GM04503 (cell line): Measurements from ENCODE around the gene ZDHHC5.
A peak's percentile ranks its signal among the peaks of the same experiment; 100 is the strongest.
"Not testable (repeated sequence)": the region's sequence is repeated elsewhere in the genome, so short reads cannot be mapped to it uniquely, and the experiment has no call there.

Source experiments
- DNase-seq: peaks from one replicate; pipeline ENCODE4 v3.0.0-alpha.2; 2012; ENCODE audit warnings: low read depth

Gene ZDHHC5

DNA sequence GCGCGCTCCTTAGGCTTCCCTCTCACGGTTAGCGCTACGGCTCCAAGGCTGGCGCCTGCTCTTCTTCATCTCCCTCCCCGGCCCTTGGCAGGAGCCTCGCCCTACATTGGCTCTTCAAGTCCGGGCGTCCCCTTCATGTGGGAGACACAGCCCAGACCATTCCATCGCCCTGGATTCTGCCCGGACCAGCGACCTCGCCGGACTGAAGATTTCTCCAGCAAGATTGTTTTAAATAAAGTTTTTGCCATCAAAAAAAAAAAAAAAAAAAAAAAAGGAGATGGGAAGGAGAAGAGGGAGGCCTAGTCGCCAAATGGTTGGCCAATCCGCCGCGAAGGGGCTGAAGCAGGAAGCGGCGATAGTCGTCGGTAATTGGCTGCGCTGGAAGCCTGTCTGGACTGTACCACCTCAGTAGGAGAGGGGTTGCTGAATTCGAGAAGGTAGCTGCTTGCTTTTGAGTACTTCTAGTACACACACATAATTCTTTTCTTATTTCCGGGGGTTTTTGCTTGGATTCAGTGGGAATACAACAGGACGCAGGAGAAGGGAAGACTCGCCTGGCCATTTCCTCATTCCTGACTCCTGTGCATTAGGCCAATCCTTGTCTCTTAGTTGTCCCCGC is 688 bp upstream of the ZDHHC5 start:
- peak; percentile 94 for DNase-seq

DNA sequence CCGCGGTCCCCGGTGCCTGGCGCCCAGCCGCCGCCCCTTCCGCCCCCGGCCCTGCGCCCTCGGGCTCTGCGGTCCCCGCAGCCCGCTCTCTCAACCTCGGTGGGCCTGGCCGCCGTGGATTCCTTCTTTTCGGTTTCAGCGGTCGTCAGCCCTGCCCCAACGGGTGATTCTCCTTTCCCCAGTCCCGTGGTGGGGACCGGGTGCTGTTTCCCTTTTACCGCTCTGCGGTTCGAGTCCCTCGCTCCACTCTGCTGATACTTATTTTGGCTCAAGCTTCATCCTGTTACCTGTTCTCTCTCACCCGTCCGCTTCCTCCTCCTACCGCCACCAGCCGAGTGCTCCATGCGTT is 494 bp downstream of the ZDHHC5 start:
- DNase-seq: no peak

DNA sequence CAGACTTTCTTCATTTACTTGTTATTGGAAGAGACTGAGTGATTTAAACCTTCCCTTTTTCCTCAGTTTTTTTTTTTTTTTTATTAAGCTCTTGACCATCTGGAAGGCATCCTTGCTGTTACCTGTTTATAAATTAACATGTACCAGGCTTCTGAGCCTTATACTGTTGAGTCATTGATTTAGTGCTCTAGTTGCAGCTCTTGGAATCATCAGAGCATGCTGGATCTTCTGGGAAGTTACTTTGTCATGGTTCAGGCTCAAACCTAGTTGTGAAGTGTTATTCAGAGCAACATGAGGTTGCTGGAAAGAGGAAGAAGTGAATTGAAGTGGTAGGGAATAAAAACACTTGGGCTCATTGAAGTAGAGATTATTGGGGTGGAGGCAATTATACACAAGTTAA is 6.3 kb downstream of the ZDHHC5 start:
- DNase-seq: no peak

DNA sequence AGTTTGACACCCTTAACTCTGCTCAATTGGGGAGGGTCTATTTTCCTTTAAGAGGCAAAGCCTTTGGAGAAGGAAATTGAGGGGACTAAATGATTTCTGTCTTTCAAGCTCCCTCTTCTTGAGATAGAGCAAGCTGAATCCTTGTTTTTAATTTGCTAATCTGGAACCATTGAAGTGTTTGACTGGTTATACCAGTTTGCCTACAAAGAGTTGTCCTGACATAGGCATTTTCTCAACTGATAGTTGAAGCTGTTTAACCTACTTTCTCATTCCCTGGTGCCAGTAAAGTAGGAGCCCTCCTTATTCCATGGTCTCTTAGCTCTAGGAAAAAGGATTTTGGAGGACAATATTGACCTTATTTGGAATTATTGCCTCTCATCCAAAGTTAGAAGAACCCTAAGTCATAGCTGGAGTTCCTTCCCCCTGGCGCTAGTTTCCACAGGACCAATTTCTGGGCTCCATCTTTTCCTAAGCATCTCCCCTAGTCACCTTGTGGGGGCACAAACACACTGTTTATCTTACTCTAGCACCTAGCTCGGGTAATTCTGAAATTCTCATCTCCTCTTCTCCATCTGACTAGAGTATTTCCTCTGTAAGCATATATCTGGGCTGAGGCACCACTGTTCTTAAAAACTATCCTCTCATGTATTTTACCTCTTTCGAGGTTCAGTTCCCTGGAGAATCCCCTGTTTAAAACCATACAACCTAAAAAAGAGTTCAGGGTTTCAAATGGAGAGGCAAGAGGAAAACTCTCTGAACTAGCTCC is 7.4 kb downstream of the ZDHHC5 start:
- DNase-seq: no peak

DNA sequence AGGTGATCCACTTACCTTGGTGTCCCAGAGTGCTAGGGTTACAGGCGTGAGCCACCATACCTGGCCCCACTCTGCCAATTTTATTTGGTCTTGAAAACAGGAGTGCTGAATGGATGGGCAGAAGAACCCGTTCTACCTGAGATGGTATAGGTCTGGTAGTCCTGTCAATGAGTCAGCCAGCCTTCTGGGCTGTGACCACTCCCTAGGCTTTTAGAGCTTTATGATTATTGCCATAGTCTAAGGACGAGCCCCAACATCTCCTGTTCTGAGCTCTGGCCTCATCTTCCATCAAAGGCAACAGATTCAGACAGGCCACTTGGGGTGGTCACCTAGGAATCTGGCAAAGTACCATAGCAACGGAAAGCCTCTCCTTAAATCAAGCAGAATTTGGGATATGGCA is 11.5 kb downstream of the ZDHHC5 start:
- DNase-seq: no peak

DNA sequence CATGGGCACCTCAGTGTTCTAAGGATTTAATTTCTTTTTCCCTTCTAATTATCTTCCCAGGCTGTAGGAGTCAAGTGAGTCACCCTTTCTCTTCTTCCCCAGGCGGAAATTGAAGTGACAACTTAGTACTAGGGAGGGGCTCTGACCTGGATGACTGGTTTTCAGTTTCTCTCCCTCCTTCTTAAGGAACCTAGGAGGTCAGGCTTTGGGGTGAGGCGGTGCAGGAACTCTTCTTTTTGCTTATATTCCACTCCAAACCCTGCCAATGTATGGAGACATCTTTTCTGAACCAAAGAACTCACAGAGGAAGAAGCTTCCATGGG is 12.6 kb downstream of the ZDHHC5 start:
- no peak for DNase-seq

DNA sequence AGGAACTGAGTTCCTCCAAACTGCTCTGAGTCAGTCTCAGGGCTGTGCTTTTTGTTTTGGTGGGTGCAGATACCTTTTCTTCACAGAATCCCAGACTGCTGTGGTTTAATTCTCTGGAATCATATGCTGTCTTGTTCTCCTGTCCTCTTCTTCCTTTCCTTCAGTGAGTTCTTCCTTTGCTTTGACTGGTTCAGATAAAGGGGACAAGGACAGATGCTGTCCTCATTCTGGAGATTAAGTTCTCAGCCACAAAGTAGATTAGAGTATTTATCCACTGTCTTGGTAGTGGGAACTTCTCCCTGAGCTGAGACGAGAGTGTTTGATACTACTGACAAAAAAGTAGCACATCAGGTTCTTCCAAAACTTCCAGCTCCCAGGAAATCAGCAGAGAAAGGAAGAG is 13.3 kb downstream of the ZDHHC5 start:
- no peak for DNase-seq

DNA sequence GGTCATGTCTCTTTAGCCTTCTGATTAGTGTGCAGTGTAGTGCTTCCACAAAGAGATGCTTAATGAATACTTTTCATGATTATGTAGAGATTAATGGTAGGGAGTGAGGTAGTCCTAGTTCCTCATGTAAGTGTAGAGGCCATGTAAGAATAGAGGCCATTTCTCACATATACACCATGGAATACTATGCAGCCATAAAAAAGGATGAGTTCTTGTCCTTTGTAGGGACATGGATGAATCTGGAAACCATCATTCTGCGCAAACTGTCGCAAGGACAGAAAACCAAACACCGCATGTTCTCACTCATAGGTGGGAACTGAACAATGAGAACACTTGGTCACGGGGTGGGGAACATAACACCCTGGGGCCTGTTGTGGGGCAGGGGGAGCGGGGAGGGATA is 22.6 kb downstream of the ZDHHC5 start:
- not testable (repeated sequence) for DNase-seq

DNA sequence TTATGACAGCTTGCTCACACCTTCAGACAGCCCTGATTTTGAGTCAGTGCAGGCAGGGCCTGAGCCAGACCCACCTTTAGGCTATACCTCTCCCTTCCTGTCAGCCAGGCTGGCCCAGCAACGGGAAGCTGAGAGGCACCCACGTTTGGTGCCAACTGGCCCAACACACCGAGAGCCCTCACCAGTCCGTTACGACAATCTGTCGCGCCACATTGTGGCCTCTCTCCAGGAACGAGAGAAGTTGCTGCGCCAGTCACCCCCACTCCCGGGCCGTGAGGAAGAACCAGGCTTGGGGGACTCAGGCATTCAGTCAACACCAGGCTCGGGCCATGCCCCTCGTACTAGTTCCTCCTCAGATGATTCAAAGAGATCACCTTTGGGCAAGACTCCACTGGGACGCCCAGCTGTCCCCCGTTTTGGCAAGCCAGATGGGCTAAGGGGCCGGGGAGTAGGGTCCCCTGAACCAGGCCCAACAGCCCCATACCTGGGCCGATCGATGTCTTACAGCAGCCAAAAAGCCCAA is 31.0 kb downstream of the ZDHHC5 start:
- DNase-seq: no peak

DNA sequence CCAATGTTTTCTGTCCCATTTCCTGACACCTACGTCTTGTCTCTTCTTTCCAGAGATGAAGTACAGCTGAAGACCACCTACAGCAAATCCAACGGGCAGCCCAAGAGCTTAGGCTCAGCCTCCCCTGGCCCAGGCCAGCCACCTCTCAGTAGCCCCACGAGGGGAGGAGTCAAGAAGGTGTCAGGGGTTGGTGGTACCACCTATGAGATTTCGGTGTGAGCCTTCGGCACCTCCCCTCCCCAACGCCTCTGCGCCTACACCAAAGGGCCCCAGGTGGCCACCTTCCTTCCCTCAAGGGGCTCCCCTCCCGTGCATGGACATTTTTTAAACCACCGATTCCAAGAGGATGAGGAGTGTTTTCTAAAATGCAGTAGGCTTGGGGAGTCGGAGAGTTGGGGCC is 31.9 kb downstream of the ZDHHC5 start:
- no peak for DNase-seq

DNA sequence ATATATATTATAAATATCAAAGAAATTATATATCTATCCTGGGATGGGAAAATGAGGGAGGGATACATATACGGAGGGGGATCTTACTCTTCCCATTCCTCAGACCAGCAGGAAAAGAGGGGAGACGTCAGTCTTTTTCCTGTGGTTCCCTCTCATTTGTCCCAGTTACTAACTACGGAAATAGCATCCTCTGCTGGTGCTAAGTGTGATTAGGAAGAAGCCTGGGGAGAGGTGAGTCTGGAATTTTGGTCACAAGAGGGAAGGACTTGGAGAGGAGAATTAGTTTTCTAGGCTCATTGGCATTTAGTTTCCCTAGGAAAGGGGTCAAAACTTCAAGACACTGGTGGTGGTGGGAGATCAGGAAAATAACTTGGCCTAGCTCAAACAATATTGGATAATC is 32.5 kb downstream of the ZDHHC5 start:
- DNase-seq: no peak

DNA sequence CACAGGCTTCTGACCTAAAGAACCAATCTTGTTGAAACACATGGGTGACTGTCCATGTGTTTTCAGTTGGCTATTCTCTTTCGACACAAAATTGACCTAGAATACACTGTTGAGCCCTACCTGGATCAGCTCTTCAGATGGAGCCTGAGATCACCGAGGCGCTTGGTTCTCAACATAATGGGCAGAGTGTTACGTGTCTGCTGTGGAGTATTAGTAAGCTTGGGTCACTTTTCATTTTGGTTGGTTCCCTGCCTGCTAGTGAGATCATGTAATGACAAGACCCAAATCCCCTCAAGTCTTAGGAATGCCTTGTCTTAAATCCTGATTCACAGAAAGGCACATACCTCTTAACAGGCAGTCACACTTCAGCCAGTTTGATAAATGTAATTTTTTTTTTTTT is 35.4 kb downstream of the ZDHHC5 start:
- no peak for DNase-seq

DNA sequence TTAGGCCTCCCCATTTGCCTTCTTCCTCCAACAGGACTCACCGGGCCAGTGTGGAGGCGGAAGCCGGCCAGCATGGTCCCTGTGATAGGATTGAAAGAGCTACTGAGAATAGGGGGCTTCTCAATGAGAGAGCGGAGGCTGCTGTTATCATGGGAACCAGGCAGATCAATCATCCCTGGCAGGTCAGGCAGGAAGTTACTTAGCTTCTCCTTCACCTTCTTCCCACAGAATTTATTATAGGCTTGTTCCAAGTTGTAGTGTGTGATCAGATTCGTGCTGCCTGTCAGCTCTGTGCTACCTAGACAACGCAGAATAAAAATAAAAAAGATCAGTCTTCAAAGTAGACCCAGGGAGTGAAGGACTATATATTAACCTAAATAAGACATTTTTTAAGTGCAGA is 37.0 kb downstream of the ZDHHC5 start:
- DNase-seq: no peak

DNA sequence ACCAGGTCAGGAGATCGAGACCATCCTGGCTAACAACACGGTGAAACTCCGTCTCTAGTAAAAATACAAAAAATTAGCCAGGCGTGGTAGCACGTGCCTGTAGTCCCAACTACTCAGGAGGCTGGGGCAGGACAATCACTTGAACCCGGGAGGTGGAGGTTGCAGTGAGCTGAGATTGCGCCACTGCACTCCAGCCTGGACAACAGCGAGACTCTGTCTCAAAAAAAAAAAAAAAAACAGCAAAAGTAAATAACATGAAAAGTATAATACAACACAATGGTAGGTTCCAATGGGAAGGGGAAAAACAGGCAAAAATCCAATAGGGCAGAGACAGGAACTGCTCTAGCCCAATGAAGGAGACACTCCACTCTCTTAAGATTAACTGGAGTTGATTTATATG is 37.5 kb downstream of the ZDHHC5 start:
- DNase-seq: not testable (repeated sequence)

DNA sequence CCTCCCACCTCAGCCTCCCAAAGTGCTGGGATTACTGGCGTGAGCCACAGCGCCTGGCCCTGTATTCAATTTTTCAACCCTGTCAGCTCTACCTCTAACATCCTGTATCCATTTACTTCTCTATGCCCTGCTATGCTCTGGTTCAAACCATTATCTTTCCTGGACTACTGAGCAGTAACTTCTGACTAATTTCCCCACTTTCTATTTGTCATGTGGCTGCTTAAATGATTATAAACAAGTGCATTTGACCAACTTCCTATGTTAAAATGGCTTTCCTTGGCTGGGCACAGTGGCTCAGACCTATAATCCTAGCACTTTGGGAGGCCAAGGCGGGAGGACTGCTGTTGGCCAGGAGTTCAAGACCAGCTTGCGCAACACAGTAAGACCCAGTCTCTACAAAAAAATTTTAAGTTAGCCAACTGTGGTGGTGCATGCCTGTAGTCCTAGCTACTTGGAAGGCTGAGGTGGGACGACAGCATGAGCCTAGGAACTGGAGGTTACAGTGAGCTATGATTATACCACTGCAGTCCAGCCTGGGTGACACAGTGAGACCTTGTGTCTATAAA is 42.0 kb downstream of the ZDHHC5 start:
- DNase-seq: no peak

DNA sequence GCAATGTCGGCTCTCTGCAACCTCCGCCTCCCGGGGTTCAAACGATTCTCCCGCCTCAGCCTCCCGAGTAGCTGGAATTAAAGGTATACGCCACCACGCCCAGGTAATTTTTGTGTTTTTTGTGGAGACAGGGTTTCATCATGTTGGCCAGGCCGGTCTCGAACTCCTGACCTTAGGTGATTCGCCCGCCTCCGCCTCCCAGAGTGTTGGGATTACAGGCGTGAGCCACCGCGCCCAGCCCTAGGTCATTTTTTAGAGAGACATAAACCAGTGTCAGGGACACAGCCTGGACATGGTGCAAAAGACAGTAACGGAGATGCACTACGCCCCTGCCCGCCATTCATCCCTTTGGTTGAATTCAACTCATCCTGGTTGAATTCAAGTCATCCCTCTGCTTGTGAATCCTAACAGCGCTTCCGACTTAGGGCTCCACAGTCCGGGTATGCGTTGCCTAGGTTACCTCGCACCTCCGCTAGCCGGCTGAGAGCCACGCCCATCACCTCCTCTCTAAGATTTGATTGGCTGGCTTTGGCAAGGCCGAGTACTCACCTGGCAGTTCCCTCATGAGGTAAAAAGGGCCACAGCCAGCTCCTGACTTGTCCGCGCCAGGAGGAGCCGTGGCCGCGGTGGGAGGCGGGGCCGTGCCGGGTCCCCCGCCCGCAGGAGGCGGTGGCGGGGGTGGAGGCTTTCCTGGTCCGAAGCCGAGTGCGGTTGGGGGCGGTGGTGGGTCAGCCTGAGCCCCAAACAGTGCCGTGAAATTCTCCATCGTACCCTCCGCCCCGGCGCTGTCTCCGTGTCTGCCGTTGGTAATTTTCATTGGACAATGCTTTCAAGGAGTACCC is 43.7 kb downstream of the ZDHHC5 start, which contains the start of gene MED19:
MED19 (minus strand) TSS at position 802 of the 842 bp plus-strand sequence; CDS start at position 766, 36 bp downstream.
- DNase-seq: peak; percentile 34

DNA sequence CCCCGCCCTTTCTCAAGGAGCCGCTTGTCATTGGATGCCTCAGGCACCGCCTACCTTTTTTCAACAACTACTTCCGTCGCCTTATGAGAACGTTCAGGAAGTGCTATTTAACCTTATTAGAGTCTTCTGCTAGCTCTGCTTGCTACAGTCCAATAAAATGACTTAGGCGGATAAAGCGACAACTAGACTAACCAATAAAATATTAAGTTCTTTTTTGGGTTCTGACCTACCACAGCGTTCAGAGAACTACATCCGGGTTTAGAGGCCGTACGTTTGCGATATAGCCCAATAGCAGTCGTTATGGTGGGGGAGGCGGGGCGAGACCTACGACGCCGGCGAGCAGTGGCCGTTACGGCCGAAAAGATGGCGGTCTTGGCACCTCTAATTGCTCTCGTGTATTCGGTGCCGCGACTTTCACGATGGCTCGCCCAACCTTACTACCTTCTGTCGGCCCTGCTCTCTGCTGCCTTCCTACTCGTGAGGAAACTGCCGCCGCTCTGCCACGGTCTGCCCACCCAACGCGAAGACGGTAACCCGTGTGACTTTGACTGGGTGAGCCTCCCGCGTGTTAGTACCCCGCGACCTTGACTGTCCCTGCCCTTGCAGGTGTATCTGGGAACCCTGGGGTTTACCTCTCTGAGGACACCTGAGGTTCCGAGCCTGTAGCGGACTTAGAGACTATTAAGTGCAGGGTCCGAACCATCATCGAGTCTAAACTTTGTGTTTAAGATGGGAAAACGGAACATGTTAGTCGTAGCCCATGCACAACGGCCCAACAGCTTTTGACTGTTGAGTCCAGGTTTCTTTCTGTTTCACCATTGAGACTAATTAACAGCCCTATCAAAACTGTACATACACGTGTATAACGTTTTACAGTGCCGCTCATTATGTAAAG is 44.6 kb downstream of the ZDHHC5 start, which contains the start of gene TMX2:
TMX2 (plus strand) TSS at position 338 of the 895 bp plus-strand sequence; CDS start at position 364, 26 bp downstream.
- peak; percentile 99 for DNase-seq

DNA sequence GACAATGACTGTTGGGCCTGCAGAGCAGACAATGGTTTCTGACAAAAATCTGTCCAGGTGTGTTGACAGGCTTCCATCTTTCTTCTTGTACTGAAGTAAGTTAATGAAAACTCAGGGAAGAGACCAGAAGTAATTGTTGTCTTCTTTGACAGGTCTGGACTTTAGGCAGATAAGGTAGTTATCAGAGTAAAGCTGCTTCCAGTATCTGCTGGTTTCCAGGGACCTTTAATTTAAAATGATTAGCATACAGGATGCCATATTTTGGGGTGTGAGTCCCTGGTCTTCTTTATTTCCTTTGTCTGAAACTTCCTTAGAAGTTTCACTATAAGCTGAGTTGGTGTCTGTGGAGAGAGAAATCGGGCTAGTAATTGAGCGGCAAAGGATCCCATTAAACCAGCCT is 45.9 kb downstream of the ZDHHC5 start:
- DNase-seq: no peak

DNA sequence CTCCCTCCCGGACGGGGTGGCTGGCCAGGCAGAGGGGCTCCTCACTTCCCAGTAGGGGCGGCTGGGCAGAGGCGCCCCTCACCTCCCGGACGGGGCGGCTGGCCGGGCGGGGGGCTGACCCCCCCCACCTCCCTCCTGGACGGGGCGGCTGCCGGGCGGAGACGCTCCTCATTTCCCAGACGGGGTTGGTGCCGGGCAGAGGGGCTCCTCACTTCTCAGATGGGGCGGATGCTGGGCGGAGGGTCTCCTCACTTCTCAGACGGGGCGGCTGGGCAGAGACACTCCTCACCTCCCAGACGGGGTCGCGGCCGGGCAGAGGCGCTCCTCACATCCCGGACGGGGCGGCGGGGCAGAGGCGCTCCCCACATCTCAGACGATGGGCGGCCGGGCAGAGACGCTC is 48.8 kb downstream of the ZDHHC5 start:
- DNase-seq: not testable (repeated sequence)

DNA sequence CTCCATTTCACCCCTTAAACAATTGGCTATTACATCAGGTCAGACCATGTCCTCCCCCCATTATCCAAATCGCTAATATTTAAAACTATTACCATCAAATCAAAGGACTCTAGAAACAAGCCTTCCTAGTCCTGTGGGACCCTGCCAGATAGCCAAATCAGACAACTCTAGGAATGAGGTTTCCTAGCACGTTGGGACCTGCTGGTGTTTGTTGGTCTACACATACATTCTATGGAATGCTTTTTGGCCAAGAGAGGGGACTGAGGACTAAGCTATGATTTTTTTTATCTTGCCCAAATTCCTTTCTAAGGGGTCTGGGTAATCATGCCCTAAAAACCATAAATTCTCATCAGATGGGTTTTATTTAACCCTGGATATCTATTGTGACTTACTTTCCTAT is 59.3 kb downstream of the ZDHHC5 start:
- DNase-seq: no peak

DNA sequence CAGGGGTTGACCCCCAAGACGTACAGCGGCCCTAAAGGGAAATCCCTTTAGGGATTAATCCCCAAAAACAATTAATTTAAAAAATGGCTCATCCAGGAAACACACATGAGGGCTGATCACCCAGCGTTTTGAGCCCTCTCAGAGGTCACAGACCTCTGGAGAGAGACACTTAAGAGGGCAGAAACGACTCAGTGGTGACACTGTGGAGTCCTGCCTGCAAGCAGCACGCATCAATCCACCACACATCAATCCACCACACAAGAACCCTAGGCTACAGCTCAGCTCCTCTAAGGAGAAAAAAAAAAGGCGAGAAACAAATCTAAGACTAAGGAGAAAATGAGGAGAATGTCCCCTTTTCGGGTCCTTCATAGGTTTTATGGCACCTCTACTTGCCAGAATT is 60.9 kb downstream of the ZDHHC5 start:
- no peak for DNase-seq
